HEK293T (cell line): ENCODE results near the gene SLCO3A1.

ENCODE experiments used
- CTCF ChIA-PET: fragments of 350-600 bp; formaldehyde crosslinking; extraction: SDS; loops from one replicate; lab custom pipeline; 2021; ENCODE audit warnings: antibody characterized with exemption, inconsistent platforms; lab: Yijun Ruan, JAX
- POLR2A ChIA-PET: fragments of 350-600 bp; formaldehyde crosslinking; extraction: SDS; loops from one replicate; lab custom pipeline; 2020; ENCODE audit warnings: antibody characterized with exemption, inconsistent platforms; lab: Yijun Ruan, JAX
- DNase-seq: peaks from one replicate; pipeline ENCODE4 v3.0.0; 2012; ENCODE audit warnings: mixed read lengths; ENCODE audit errors: extremely low spot score
- ARNT ChIP-seq: fragments of 450-650 bp; IDR thresholded peaks from 2 replicates; pipeline ENCODE4 v1.6.1; 2017; ENCODE audit warnings: mild to moderate bottlenecking
- BHLHE40 ChIP-seq: fragments of 450-650 bp; IDR thresholded peaks from 2 replicates; pipeline ENCODE4 v1.6.1; 2016; ENCODE audit warnings: mild to moderate bottlenecking, moderate library complexity, borderline replicate concordance
- CTBP1 ChIP-seq: fragments of 450-650 bp; IDR thresholded peaks from 2 replicates; pipeline ENCODE4 v1.6.1; 2016; ENCODE audit warnings: borderline replicate concordance
- ELF4 ChIP-seq: fragments of 450-650 bp; IDR thresholded peaks from 2 replicates; pipeline ENCODE4 v1.6.1; 2017; ENCODE audit warnings: antibody characterized with exemption
- FOXA1 ChIP-seq: fragments of 450-650 bp; IDR thresholded peaks from 2 replicates; pipeline ENCODE4 v1.6.1; 2016; ENCODE audit warnings: mild to moderate bottlenecking
- FOXK2 ChIP-seq: fragments of 450-650 bp; IDR thresholded peaks from 2 replicates; pipeline ENCODE4 v1.6.1; 2016; ENCODE audit warnings: mild to moderate bottlenecking
- FOXM1 ChIP-seq: fragments of 450-650 bp; IDR thresholded peaks from 2 replicates; pipeline ENCODE4 v1.6.1; 2017; ENCODE audit warnings: mild to moderate bottlenecking, borderline replicate concordance
- HDGF ChIP-seq: fragments of 450-650 bp; IDR thresholded peaks from 2 replicates; pipeline ENCODE4 v1.6.1; 2017; ENCODE audit warnings: antibody characterized with exemption, borderline replicate concordance
- L3MBTL2 ChIP-seq: fragments of 450-650 bp; conservative IDR thresholded peaks from 2 replicates; pipeline ENCODE4 v1.6.1; 2016; ENCODE audit warnings: mild to moderate bottlenecking
- LEF1 ChIP-seq: fragments of 450-650 bp; IDR thresholded peaks from 2 replicates; pipeline ENCODE4 v1.6.1; 2017; ENCODE audit warnings: mild to moderate bottlenecking, borderline replicate concordance
- NFRKB ChIP-seq: fragments of 450-650 bp; IDR thresholded peaks from 2 replicates; pipeline ENCODE4 v1.6.1; 2016; ENCODE audit warnings: mild to moderate bottlenecking, moderate library complexity
- PKNOX1 ChIP-seq: fragments of 450-650 bp; IDR thresholded peaks from 2 replicates; pipeline ENCODE4 v1.6.1; 2016
- SP1 ChIP-seq: fragments of 450-650 bp; IDR thresholded peaks from 2 replicates; pipeline ENCODE4 v1.6.1; 2017
- SUZ12 ChIP-seq: fragments of 450-650 bp; IDR thresholded peaks from 2 replicates; pipeline ENCODE4 v1.6.1; 2016; ENCODE audit warnings: mild to moderate bottlenecking
- TARDBP ChIP-seq: fragments of 450-650 bp; IDR thresholded peaks from 2 replicates; pipeline ENCODE4 v1.6.1; 2016
- ZNF384 ChIP-seq: fragments of 450-650 bp; IDR thresholded peaks from 2 replicates; pipeline ENCODE4 v1.6.1; 2016

SLCO3A1 gene

GRCh38 chr15:92095693-92096092 lies 242.2 kb downstream of the SLCO3A1 start:
- ChIA-PET CTCF (no interaction called here), POLR2A (no interaction called here)
- DNase-seq: no peak
- no peak for TF ChIP-seq FOXM1
- TF ChIP-seq FOXA1: no peak
- no peak for TF ChIP-seq ARNT
- TF ChIP-seq NFRKB: no peak
- no peak for TF ChIP-seq L3MBTL2
- no peak for TF ChIP-seq ELF4
- no peak for TF ChIP-seq TARDBP
- no peak for TF ChIP-seq LEF1
- no peak for TF ChIP-seq CTBP1
- TF ChIP-seq PKNOX1: no peak
- TF ChIP-seq BHLHE40: no peak
- no peak for TF ChIP-seq ZNF384
- TF ChIP-seq SUZ12: no peak
- TF ChIP-seq HDGF: no peak
- TF ChIP-seq FOXK2: no peak
- TF ChIP-seq SP1: no peak

GRCh38 chr15:92097474-92098178 lies 244.1 kb downstream of the SLCO3A1 start:
- no peak for TF ChIP-seq SUZ12
- no peak for TF ChIP-seq LEF1
- no peak for TF ChIP-seq ELF4
- TF ChIP-seq CTBP1: no peak
- TF ChIP-seq FOXM1: no peak
- TF ChIP-seq TARDBP: no peak
- TF ChIP-seq ZNF384: no peak
- no peak for TF ChIP-seq FOXK2
- TF ChIP-seq HDGF: no peak
- TF ChIP-seq FOXA1: no peak
- no peak for TF ChIP-seq L3MBTL2
- no peak for TF ChIP-seq SP1
- TF ChIP-seq ARNT: no peak
- TF ChIP-seq BHLHE40: no peak
- no peak for TF ChIP-seq PKNOX1
- TF ChIP-seq NFRKB: no peak
- peak; percentile 67 for DNase-seq
- ChIA-PET CTCF (interaction anchor here (0.6 to 0.9 kb wide), 3 partner anchors 19 to 204 kb away, joined by 3 to 4 read pairs (median 3); no protein-coding TSS in a partner anchor), POLR2A (no interaction called here)

GRCh38 chr15:92098869-92099268 lies 245.4 kb downstream of the SLCO3A1 start:
- DNase-seq: no peak
- ChIA-PET POLR2A (no interaction called here), CTCF (no interaction called here)
- TF ChIP-seq FOXA1 (no peak), FOXK2 (no peak), ARNT (no peak), SUZ12 (no peak), LEF1 (no peak), NFRKB (no peak), L3MBTL2 (no peak), FOXM1 (no peak), CTBP1 (no peak)

GRCh38 chr15:92100301-92100700 lies 246.8 kb downstream of the SLCO3A1 start:
- CTCF ChIA-PET: no interaction called here
- no peak for DNase-seq
- TF ChIP-seq CTBP1: no peak
- no peak for TF ChIP-seq PKNOX1
- TF ChIP-seq ZNF384: no peak
- TF ChIP-seq FOXM1: no peak
- no peak for TF ChIP-seq FOXK2
- TF ChIP-seq ELF4: no peak
- TF ChIP-seq TARDBP: no peak
- TF ChIP-seq FOXA1: no peak
- TF ChIP-seq L3MBTL2: no peak
- no peak for TF ChIP-seq NFRKB
- TF ChIP-seq HDGF: no peak
- no peak for TF ChIP-seq LEF1
- TF ChIP-seq SP1: no peak
- TF ChIP-seq ARNT: no peak
- no peak for TF ChIP-seq SUZ12
- POLR2A ChIA-PET: no interaction called here

- no peak for DNase-seq
- ChIA-PET POLR2A (no interaction called here), CTCF (no interaction called here)
- TF ChIP-seq SP1 (no peak), ARNT (no peak), L3MBTL2 (no peak), BHLHE40 (no peak), TARDBP (no peak), PKNOX1 (no peak), ELF4 (no peak), CTBP1 (no peak), ZNF384 (no peak), SUZ12 (no peak), NFRKB (no peak), FOXK2 (no peak), LEF1 (no peak)
Measured at GRCh38 chr15:92100751-92101150, 247.2 kb downstream of the SLCO3A1 start.
